Breast epithelium (tissue), 4 donors: ENCODE results near the gene NEURL3. TPM values are rescaled to one million over a fixed set of nuclear protein-coding genes. Genes with fewer than 3 reads are reported as not detected.

Source experiments
- DNase-seq, 2 donors: peaks; one replicate each; pipeline ENCODE4 v3.0.0-alpha.2; 2019; ENCODE audit warnings: low spot score in 2 of 2
- H3K27ac ChIP-seq, 2 donors: fragments of 200-600 bp; sonication (generic) in 1 of 2; one replicate each; pipeline ENCODE4 v1.5.1; 2016 to 2019; ENCODE audit warnings: mild to moderate bottlenecking in 1 of 2
- H3K27me3 ChIP-seq, 2 donors: fragments of 200-600 bp; sonication (generic) in 1 of 2; one replicate each; pipeline versions ENCODE4 v1.5.1 to v1.6.0; 2017 to 2019; ENCODE audit warnings: control low read depth in 1 of 2, mild to moderate bottlenecking in 1 of 2
- H3K36me3 ChIP-seq: fragments of 200-600 bp; one replicate; pipeline ENCODE4 v1.5.1; 2019
- H3K4me1 ChIP-seq, 2 donors: fragments of 200-600 bp; sonication (generic); one replicate each; pipeline ENCODE4 v1.5.1; 2016 to 2019; ENCODE audit warnings: control low read depth in 1 of 2
- H3K4me3 ChIP-seq, 3 donors: fragments of 200-600 bp; sonication (generic); 1 replicate in 2 of 3; 2 replicates in 1 of 3; pipeline ENCODE4 v1.5.1; 2016 to 2019; ENCODE audit warnings: mild to moderate bottlenecking in 3 of 3, moderate library complexity in 2 of 3
- H3K9me3 ChIP-seq, 2 donors: fragments of 200-600 bp; sonication (generic) in 1 of 2; one replicate each; pipeline ENCODE4 v1.5.1; 2016 to 2019; ENCODE audit warnings: control low read depth in 1 of 2
- POLR2A ChIP-seq: fragments of 450-650 bp; IDR thresholded peaks from one replicate; pipeline ENCODE4 v1.6.1; 2016; ENCODE audit warnings: antibody characterized with exemption, mild to moderate bottlenecking, moderate library complexity
- POLR2AphosphoS5 ChIP-seq, 3 donors: sonication (generic); formaldehyde crosslinking; IDR thresholded peaks; one replicate each; pipeline ENCODE4 v1.6.1; 2017; ENCODE audit warnings: antibody characterized with exemption in 3 of 3
- intact Hi-C: fragments of 100-400 bp; cut with DNase I; formaldehyde crosslinking; loops from one replicate; pipeline ENCODE4 v1.15.1; 2023; ENCODE audit warnings: low total_unique reads
- total RNA-seq, 3 donors: library from RNA; depleted of rRNA; stranded (reverse); fragments of >200 nt; gene quantifications; one replicate each; pipeline ENCODE4 v1.1.0, GENCODE V29; 2016
- TF ChIP-seq, protein P1 (sequence below), 3 donors: fragments of 450-650 bp; IDR thresholded peaks; one replicate each; pipeline ENCODE4 v1.5.1; 2016 to 2017; ENCODE audit warnings: antibody characterized with exemption in 3 of 3, mild to moderate bottlenecking in 3 of 3, moderate library complexity in 3 of 3

The NEURL3 gene
- total RNA-seq, 3 donors from 2014 or later: 4.3 to 6.1 TPM; not detected in 1

- no peak overlapping the region for H3K27ac ChIP-seq
Measured at GRCh38 chr2:96494188-96494587, 11.0 kb downstream of the NEURL3 start.

GRCh38 chr2:96493072-96493471, 12.1 kb downstream of the NEURL3 start:
- Histone ChIP-seq H3K4me1 (no peaks in the 10 kb centered on the region), H3K4me3 (no peak overlapping the region), H3K27ac (no peak overlapping the region), H3K9me3 (peaks cover 0 to 7% of the 10 kb centered on the region in 2 donors), H3K27me3 (no peaks in the 10 kb centered on the region), H3K36me3 (no peaks in the 10 kb centered on the region)
- intact Hi-C loops: no loop called here
- no peak for TF ChIP-seq POLR2A
- no peak for TF ChIP-seq POLR2AphosphoS5 (IDR thresholded peaks at IDR 0.05)
- TF ChIP-seq, protein P1, sequence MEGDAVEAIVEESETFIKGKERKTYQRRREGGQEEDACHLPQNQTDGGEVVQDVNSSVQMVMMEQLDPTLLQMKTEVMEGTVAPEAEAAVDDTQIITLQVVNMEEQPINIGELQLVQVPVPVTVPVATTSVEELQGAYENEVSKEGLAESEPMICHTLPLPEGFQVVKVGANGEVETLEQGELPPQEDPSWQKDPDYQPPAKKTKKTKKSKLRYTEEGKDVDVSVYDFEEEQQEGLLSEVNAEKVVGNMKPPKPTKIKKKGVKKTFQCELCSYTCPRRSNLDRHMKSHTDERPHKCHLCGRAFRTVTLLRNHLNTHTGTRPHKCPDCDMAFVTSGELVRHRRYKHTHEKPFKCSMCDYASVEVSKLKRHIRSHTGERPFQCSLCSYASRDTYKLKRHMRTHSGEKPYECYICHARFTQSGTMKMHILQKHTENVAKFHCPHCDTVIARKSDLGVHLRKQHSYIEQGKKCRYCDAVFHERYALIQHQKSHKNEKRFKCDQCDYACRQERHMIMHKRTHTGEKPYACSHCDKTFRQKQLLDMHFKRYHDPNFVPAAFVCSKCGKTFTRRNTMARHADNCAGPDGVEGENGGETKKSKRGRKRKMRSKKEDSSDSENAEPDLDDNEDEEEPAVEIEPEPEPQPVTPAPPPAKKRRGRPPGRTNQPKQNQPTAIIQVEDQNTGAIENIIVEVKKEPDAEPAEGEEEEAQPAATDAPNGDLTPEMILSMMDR (IDR thresholded peaks at IDR 0.05): no peak
- DNase-seq: no peak

More at GRCh38 chr2:96494188-96494587, 11.0 kb downstream of the NEURL3 start:
- no peak for DNase-seq
- Histone ChIP-seq H3K27me3 (no peaks in the 10 kb centered on the region), H3K4me3 (no peak overlapping the region), H3K9me3 (peaks cover 0 to 7% of the 10 kb centered on the region in 2 donors), H3K36me3 (no peaks in the 10 kb centered on the region), H3K4me1 (no peaks in the 10 kb centered on the region)
- intact Hi-C loops: no loop called here
- no peak for TF ChIP-seq POLR2AphosphoS5 (IDR thresholded peaks at IDR 0.05)
- TF ChIP-seq, protein P1 (IDR thresholded peaks at IDR 0.05): no peak

DNA sequence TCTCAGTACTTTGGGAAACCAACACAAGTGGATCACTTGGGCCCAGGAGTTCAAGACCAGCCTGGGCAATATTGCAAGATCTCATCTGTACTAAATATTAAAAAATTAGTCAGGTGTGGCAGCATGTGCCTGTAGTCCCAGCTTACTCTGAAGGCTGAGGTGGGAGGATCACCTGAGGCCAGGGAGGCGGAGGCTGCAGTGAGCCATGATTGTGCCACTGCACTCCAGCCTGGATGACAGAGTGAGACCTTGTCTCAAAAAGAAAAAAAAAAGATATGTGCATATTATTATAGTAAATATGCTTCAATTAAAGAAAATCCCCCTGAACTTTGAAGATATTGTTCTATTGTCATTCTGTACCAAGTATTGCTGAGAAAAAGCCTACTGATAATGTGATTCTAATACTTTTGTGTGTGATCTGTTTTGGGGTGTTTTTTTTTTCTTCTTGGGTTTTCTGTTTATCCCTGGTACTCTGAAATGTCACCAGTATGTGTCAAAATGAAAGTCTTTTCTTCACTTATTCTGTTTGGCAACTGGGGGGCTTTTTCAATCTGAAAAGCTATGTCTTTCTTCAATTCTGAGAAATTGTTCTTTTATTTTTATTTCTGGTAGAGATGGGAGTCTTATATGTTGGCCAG, 13.2 kb downstream of the NEURL3 start:
- Histone ChIP-seq H3K27me3 (no peaks in the 10 kb centered on the region), H3K4me3 (no peak overlapping the region), H3K36me3 (no peaks in the 10 kb centered on the region), H3K27ac (no peak overlapping the region), H3K4me1 (no peaks in the 10 kb centered on the region), H3K9me3 (peaks cover 0 to 7% of the 10 kb centered on the region in 2 donors)
- intact Hi-C loops: no loop called here
- DNase-seq: no peak
- TF ChIP-seq, protein P1 (IDR thresholded peaks at IDR 0.05): no peak
- no peak for TF ChIP-seq POLR2A
- TF ChIP-seq POLR2AphosphoS5 (IDR thresholded peaks at IDR 0.05): no peak

GRCh38 chr2:96489663-96490062, 15.5 kb downstream of the NEURL3 start:
- peaks cover 0 to 5% of the 10 kb centered on the region in 2 donors for H3K9me3 ChIP-seq
- TF ChIP-seq, protein P1 (IDR thresholded peaks at IDR 0.05): no peak
- TF ChIP-seq POLR2A (no peak), POLR2AphosphoS5 (IDR thresholded peaks at IDR 0.05) (no peak)
- no peak for DNase-seq

GRCh38 chr2:96489261-96489660, 15.9 kb downstream of the NEURL3 start:
- H3K27ac ChIP-seq: no peak overlapping the region
- no peaks in the 10 kb centered on the region for H3K4me1 ChIP-seq
- no peak overlapping the region for H3K4me3 ChIP-seq
- peaks cover 0 to under 1% of the 10 kb centered on the region in 2 donors for H3K9me3 ChIP-seq
- no peaks in the 10 kb centered on the region for H3K27me3 ChIP-seq
- no peak for DNase-seq
- no peak for TF ChIP-seq POLR2A
- intact Hi-C loops: no loop called here
- no peaks in the 10 kb centered on the region for H3K36me3 ChIP-seq

More at GRCh38 chr2:96489663-96490062, 15.5 kb downstream of the NEURL3 start:
- intact Hi-C loops: no loop called here
- Histone ChIP-seq H3K4me1 (no peaks in the 10 kb centered on the region), H3K27ac (no peak overlapping the region), H3K27me3 (no peaks in the 10 kb centered on the region), H3K4me3 (no peak overlapping the region), H3K36me3 (no peaks in the 10 kb centered on the region)
